ENCODE data around the gene TTC22. TPM values are rescaled to one million over a fixed set of nuclear protein-coding genes. Genes with fewer than 3 reads are reported as not detected.

TTC22 gene
- total RNA-seq, 4 donors from 2014 or later: 0.10 to 0.24 (median 0.13) TPM; not detected in 1

- Histone ChIP-seq H3K4me3 (no peak overlapping the region), H3K27ac (no peak overlapping the region), H3K9me3 (no peaks in the 10 kb centered on the region), H3K27me3 (peaks cover 7 to 18% (median 9%) of the 10 kb centered on the region in 3 donors), H3K4me1 (no peaks in the 10 kb centered on the region), H3K36me3 (no peaks in the 10 kb centered on the region)
- in situ Hi-C loops (cut with MboI; ENCODE audit: low sequenced_read_pairs in 4 of 4): no loop called here
- DNase-seq (no peak), ATAC-seq (no peak)
- intact Hi-C loops (cut with DNase I; ENCODE audit: low total_unique reads): no loop called here
- no peak for TF ChIP-seq CTCF (IDR thresholded peaks at IDR 0.05 in 4 of 5, conservative IDR thresholded peaks at IDR 0.05 in 1 of 5)
- no peak for TF ChIP-seq POLR2A (IDR thresholded peaks at IDR 0.05)
These were observed 12.7 kb downstream of the TTC22 start for GRCh38 chr1:54788459-54788858.

GRCh38 chr1:54787604-54788003 lies 13.5 kb downstream of the TTC22 start:
- Histone ChIP-seq H3K4me1 (no peaks in the 10 kb centered on the region), H3K4me3 (no peak overlapping the region), H3K27me3 (peaks cover 7 to 14% (median 8%) of the 10 kb centered on the region in 3 donors), H3K9me3 (no peaks in the 10 kb centered on the region), H3K36me3 (no peaks in the 10 kb centered on the region), H3K27ac (no peak overlapping the region)
- TF ChIP-seq CTCF (IDR thresholded peaks at IDR 0.05 in 4 of 5, conservative IDR thresholded peaks at IDR 0.05 in 1 of 5): no peak
- no peak for DNase-seq
- intact Hi-C loops (cut with DNase I; ENCODE audit: low total_unique reads): no loop called here
- no peak for ATAC-seq
- in situ Hi-C loops (cut with MboI; ENCODE audit: low sequenced_read_pairs in 4 of 4): no loop called here

DNA sequence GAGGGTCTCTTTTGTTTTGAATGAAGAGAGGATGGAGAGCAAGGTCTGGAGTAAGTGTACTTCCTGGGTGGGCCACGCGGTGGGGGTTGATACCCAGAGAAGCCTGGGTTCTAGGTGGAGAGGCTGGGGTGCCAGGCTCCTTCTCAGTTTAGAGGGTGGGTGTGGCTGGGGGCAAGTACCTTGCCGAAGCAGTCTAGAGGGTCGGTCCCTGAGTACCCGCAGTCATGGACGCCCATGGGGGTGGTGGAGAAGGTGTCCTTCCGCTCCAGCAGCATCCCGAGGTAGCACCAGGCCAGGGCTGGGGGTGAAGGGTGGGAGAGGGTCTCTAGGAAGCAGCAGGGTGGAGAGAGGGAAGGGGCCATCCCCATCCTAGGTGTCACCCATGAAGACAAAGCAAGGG lies 14.3 kb downstream of the TTC22 start:
- Histone ChIP-seq H3K27me3 (peaks cover 0 to 6% (median 0%) of the 10 kb centered on the region in 3 donors), H3K4me1 (no peaks in the 10 kb centered on the region), H3K9me3 (no peaks in the 10 kb centered on the region), H3K4me3 (no peak overlapping the region), H3K36me3 (no peaks in the 10 kb centered on the region), H3K27ac (no peak overlapping the region)
- intact Hi-C loops (cut with DNase I; ENCODE audit: low total_unique reads): no loop called here
- DNase-seq (no peak), ATAC-seq (no peak)
- in situ Hi-C loops (cut with MboI; ENCODE audit: low sequenced_read_pairs in 4 of 4): no loop called here
- TF ChIP-seq CTCF (IDR thresholded peaks at IDR 0.05 in 4 of 5, conservative IDR thresholded peaks at IDR 0.05 in 1 of 5): no peak
- no peak for TF ChIP-seq POLR2A (IDR thresholded peaks at IDR 0.05)

- in situ Hi-C loops (cut with MboI; ENCODE audit: low sequenced_read_pairs in 4 of 4) (no loop called here), intact Hi-C loops (cut with DNase I; ENCODE audit: low total_unique reads) (no loop called here)
- Histone ChIP-seq H3K27ac (no peak overlapping the region), H3K4me3 (no peak overlapping the region), H3K27me3 (peaks cover 0 to 10% (median 0%) of the 10 kb centered on the region in 3 donors), H3K36me3 (no peaks in the 10 kb centered on the region), H3K9me3 (no peaks in the 10 kb centered on the region), H3K4me1 (no peaks in the 10 kb centered on the region)
- ATAC-seq: no peak
- DNase-seq: no peak
- no peak for TF ChIP-seq CTCF (IDR thresholded peaks at IDR 0.05 in 4 of 5, conservative IDR thresholded peaks at IDR 0.05 in 1 of 5)
- TF ChIP-seq POLR2A (IDR thresholded peaks at IDR 0.05): no peak
These were observed 17.1 kb downstream of the TTC22 start for GRCh38 chr1:54784066-54784465.

- no peaks in the 10 kb centered on the region for H3K9me3 ChIP-seq
- TF ChIP-seq POLR2A (IDR thresholded peaks at IDR 0.05) (no peak), CTCF (IDR thresholded peaks at IDR 0.05 in 4 of 5, conservative IDR thresholded peaks at IDR 0.05 in 1 of 5) (no peak)
- no peaks in the 10 kb centered on the region for H3K4me1 ChIP-seq
- peaks cover 0 to 10% (median 0%) of the 10 kb centered on the region in 3 donors for H3K27me3 ChIP-seq
- no peak for DNase-seq
- H3K4me3 ChIP-seq: no peak overlapping the region
- no peak overlapping the region for H3K27ac ChIP-seq
- no peaks in the 10 kb centered on the region for H3K36me3 ChIP-seq
- in situ Hi-C loops (cut with MboI; ENCODE audit: low sequenced_read_pairs in 4 of 4): no loop called here
- intact Hi-C loops (cut with DNase I; ENCODE audit: low total_unique reads): no loop called here
- peak in 1 of 2 donors; percentile 63 for ATAC-seq
These were observed 18.5 kb downstream of the TTC22 start for GRCh38 chr1:54782588-54782987.
